Measurements from ENCODE around the gene DFFA. TPM values are rescaled to one million over a fixed set of nuclear protein-coding genes. Genes with fewer than 3 reads are reported as not detected.
"Not testable (repeated sequence)": the region's sequence is repeated elsewhere in the genome, so short reads cannot be mapped to it uniquely, and the experiment has no call there.

DFFA gene
- polyA plus RNA-seq, 2 of the 4 experiments (the other 2 are of a cell fraction) = 28.5 to 31.7 TPM

DNA sequence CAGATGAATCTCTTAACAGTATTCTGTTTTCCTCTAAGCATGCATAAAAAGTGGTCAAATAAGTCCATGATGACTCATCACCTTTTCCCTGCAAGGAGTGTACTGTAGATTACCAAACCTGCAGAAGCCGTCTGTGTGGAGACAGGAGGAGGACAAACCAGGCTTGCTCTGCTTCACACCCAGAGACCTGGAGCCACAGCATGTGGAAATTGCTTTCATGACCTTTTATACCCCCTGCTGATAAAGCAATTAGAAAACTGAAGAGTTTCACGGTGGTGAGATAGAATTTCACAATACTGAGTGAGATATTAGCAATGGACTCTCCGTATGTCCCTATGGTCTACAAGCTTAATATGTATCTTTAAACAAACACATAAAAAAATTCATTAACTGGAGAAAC lies 13.1 kb downstream of the DFFA start:
- Histone ChIP-seq H3K27ac (peak overlapping the region; percentile 68 to 81), H3K4me2 (peak overlapping the region; percentile 62), H3K4me1 (peaks cover 18% of the 10 kb centered on the region), H3K9me3 (no peaks in the 10 kb centered on the region), H3K4me3 (no peak overlapping the region)
- ATAC-seq = peak; percentile 81 to 84
- peak; percentile 33 to 65 for DNase-seq (ENCODE audit: low read depth in 1 of 2, low spot score in 1 of 2)
- WGBS (ENCODE audit: missing lambda C conversion rate) = 2% methylated on average over 2 of the region's 3 CpGs
- 0 out of 2 replicates have a peak, but pooled peaks have one; percentile 51 for TF ChIP-seq NFE2L2 (conservative IDR thresholded peaks at IDR 0.05; ENCODE audit: low read length)
- 0 out of 2 replicates have a peak, but pooled peaks have one; percentile 29 for TF ChIP-seq FOSL2 (IDR thresholded peaks at IDR 0.05)
- peak; percentile 92 for TF ChIP-seq FOSL2 (CRISPR knock-in tag; IDR thresholded peaks at IDR 0.05)
- TF ChIP-seq, protein P1, sequence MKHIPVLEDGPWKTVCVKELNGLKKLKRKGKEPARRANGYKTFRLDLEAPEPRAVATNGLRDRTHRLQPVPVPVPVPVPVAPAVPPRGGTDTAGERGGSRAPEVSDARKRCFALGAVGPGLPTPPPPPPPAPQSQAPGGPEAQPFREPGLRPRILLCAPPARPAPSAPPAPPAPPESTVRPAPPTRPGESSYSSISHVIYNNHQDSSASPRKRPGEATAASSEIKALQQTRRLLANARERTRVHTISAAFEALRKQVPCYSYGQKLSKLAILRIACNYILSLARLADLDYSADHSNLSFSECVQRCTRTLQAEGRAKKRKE (CRISPR knock-in tag; IDR thresholded peaks at IDR 0.05; ENCODE audit: low read depth) = no peak
- TF ChIP-seq CEBPB (IDR thresholded peaks at IDR 0.05) = peak; percentile 31 to 49; a peak in 1 of 4 replicates
- peak; percentile 91 for TF ChIP-seq MAFK (IDR thresholded peaks at IDR 0.05; ENCODE audit: partially characterized antibody)
- CTCF ChIA-PET = interaction anchor here (2.8 kb wide), 1 partner anchor 35 kb away, joined by 10 read pairs; no protein-coding TSS in a partner anchor
- POLR2A ChIA-PET = interaction anchor here (0.6 kb wide), 1 partner anchor 15 kb away, joined by 5 read pairs; no protein-coding TSS in a partner anchor
- no peak for FAIRE-seq

DNA sequence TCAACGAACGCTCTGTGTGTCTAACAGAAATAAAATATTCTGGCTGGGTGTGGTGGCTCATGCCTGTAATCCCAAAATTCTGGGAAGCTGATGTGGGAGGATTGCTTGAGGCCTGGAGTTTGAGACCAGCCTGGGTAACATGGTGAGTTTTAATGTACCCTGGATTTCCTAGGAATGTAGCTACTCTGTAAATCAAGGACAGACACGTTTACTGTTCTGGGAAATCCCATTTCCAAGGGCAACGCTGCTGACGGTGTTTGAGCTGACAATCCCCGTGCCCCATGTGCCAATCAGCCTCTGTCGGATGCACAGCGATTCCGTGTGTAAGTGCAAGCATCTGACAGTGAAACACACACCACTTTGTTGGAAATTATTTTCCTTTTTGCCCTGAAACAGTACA lies 14.5 kb downstream of the DFFA start:
- ChIA-PET CTCF (interaction anchor here (0.8 to 1.1 kb wide), 2 partner anchors 27 to 37 kb away, joined by 3 to 5 read pairs; no protein-coding TSS in a partner anchor), POLR2A (interaction anchor here (1.0 kb wide), 1 partner anchor 13 kb away, joined by 3 read pairs; no protein-coding TSS in a partner anchor)
- ATAC-seq (no peak), DNase-seq (ENCODE audit: low read depth in 1 of 2, low spot score in 1 of 2) (no peak), FAIRE-seq (no peak)
- TF ChIP-seq, protein P2, sequence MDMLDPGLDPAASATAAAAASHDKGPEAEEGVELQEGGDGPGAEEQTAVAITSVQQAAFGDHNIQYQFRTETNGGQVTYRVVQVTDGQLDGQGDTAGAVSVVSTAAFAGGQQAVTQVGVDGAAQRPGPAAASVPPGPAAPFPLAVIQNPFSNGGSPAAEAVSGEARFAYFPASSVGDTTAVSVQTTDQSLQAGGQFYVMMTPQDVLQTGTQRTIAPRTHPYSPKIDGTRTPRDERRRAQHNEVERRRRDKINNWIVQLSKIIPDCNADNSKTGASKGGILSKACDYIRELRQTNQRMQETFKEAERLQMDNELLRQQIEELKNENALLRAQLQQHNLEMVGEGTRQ (IDR thresholded peaks at IDR 0.05) = no peak
- no peak for TF ChIP-seq MAFK (IDR thresholded peaks at IDR 0.05; ENCODE audit: partially characterized antibody)
- no peak for TF ChIP-seq RNF2 (IDR thresholded peaks at IDR 0.05; ENCODE audit: borderline replicate concordance, low read depth)
- no peak for TF ChIP-seq FOSL2 (IDR thresholded peaks at IDR 0.05)
- no peak for TF ChIP-seq FOSL2 (CRISPR knock-in tag; IDR thresholded peaks at IDR 0.05)
- no peak for TF ChIP-seq CEBPB (IDR thresholded peaks at IDR 0.05)
- no peak for TF ChIP-seq EHMT2 (IDR thresholded peaks at IDR 0.05; ENCODE audit: low read depth)
- TF ChIP-seq, protein P3, sequence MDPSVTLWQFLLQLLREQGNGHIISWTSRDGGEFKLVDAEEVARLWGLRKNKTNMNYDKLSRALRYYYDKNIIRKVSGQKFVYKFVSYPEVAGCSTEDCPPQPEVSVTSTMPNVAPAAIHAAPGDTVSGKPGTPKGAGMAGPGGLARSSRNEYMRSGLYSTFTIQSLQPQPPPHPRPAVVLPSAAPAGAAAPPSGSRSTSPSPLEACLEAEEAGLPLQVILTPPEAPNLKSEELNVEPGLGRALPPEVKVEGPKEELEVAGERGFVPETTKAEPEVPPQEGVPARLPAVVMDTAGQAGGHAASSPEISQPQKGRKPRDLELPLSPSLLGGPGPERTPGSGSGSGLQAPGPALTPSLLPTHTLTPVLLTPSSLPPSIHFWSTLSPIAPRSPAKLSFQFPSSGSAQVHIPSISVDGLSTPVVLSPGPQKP (IDR thresholded peaks at IDR 0.05; ENCODE audit: low read depth, low read length) = no peak
- no peak for TF ChIP-seq CHD4 (IDR thresholded peaks at IDR 0.05; ENCODE audit: borderline replicate concordance)
- no peaks in the 10 kb centered on the region for H3K9me3 ChIP-seq
- H3K4me2 ChIP-seq = no peak overlapping the region
- no peak overlapping the region for H3K4me3 ChIP-seq
- 90% methylated on average over 9 of the region's 9 CpGs for WGBS (ENCODE audit: missing lambda C conversion rate)
- peak overlapping the region in 1 of 2 experiments; percentile 31; a peak in 1 of 6 replicates for H3K27ac ChIP-seq
- peaks cover 18% of the 10 kb centered on the region for H3K4me1 ChIP-seq

DNA sequence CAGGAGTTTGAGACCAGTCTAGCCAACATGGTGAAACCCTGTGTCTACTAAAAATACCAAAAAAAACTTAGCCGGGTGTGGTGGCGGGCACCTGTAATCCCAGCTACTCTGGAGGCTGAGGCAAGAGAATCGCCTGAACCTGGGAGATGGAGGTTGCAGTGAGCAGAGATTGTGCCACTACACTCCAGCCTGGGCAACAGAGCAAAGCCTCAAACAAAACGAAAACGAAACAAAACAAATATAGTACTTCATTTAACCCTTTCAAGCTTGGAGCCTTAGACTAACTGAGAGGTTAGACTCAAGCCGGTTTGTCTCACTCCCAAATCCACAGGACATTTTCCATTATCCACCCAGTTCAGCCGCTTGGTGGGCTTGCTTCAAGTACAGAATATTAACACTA lies 14.9 kb downstream of the DFFA start:
- ATAC-seq = not testable (repeated sequence)

DNA sequence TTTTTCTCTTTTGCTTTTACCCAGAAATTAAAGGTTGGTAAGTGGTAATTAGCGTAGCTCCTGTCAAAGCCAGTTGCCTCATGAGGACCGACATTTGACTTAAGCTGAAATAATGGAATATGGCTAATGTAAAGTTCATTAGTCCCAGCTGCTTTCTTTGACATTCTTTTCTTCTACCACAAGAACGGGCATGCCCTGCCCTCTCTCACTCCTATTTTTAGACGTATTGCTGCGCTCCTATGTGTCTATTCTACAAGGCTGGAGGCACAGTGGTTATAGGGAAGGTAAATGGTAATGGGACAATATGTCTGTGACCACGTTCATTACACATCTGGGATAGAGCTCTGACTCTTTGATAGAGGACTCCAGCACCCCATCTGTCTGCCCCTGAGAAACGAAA lies 15.7 kb downstream of the DFFA start:
- DNase-seq (ENCODE audit: low read depth in 1 of 2, low spot score in 1 of 2) = no peak
- no peak for FAIRE-seq
- ATAC-seq = no peak; a peak in 1 of 6 replicates
- H3K4me1 ChIP-seq = peaks cover 18% of the 10 kb centered on the region
- no peak overlapping the region for H3K4me3 ChIP-seq
- no peaks in the 10 kb centered on the region for H3K9me3 ChIP-seq
- 88% methylated on average over 7 of the region's 7 CpGs for WGBS (ENCODE audit: missing lambda C conversion rate)
- no peak overlapping the region for H3K27ac ChIP-seq
- ChIA-PET CTCF (interaction anchor here (1.2 to 1.3 kb wide), 2 partner anchors 10 to 26 kb away, joined by 3 to 4 read pairs; partner anchors contain the start of gene CENPS), POLR2A (interaction anchor here (0.6 kb wide), 1 partner anchor 20 kb away, joined by 3 read pairs; no protein-coding TSS in a partner anchor)
- no peak overlapping the region for H3K4me2 ChIP-seq
- TF ChIP-seq MAFK (IDR thresholded peaks at IDR 0.05; ENCODE audit: partially characterized antibody) = no peak
- TF ChIP-seq ZNF302 (CRISPR knock-in tag; IDR thresholded peaks at IDR 0.05) = no peak

More for the DNA sequence above, 14.9 kb downstream of the DFFA start:
- H3K9me3 ChIP-seq; DNase-seq (ENCODE audit: low read depth in 1 of 2, low spot score in 1 of 2); FAIRE-seq; H3K4me3 ChIP-seq; POLR2A ChIA-PET; CTCF ChIA-PET; H3K4me2 ChIP-seq: not testable (repeated sequence)
- peaks cover 18% of the 10 kb centered on the region for H3K4me1 ChIP-seq
- 71% methylated on average over 7 of the region's 7 CpGs for WGBS (ENCODE audit: missing lambda C conversion rate)
- H3K27ac ChIP-seq = 0 out of 6 replicates have a peak overlapping the region, but pooled peaks of 1 of the 2 experiments have one; percentile 31

Measured in A549 (cell line).